Fibroblast of skin of scalp (primary cell): Measurements from ENCODE around the gene MUC2.

Experiments
- DNase-seq: peaks from one replicate; pipeline ENCODE4 v3.0.0-alpha.2; 2013

The MUC2 gene

GRCh38 chr11:1121813-1122663 lies 47.4 kb downstream of the MUC2 start:
- no peak for DNase-seq

DNA sequence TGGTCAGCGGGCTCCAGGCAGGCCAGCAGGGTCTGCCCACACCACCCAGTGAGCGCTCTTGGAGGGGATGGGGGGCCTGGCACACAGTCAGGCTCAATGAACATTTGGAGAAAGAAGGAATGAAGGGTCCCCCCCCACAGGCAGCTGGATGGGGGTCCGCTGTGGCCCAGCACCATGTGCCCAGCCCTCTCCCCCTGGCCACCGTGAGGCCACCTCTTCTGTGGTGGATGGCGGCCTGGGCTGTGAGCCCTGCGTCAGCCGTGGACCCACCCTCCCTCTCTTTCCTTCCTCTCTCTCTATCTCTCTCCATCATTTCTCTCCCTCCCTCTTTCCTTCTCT lies 48.0 kb downstream of the MUC2 start:
- no peak for DNase-seq

- no peak for DNase-seq
Measured at GRCh38 chr11:1123970-1124369, 49.3 kb downstream of the MUC2 start.
